Erythroblast (primary cell): ENCODE results near the gene MAPK10.

Experiments
- GATA1 ChIP-seq: IDR thresholded peaks from 2 replicates; pipeline ENCODE4 v1.6.1; 2011; ENCODE audit warnings: low read depth, mild to moderate bottlenecking, control low read depth, low read length, moderate library complexity
- POLR2A ChIP-seq: IDR thresholded peaks from 2 replicates; pipeline ENCODE4 v1.6.1; 2011; ENCODE audit warnings: mild to moderate bottlenecking, low read length

DNA sequence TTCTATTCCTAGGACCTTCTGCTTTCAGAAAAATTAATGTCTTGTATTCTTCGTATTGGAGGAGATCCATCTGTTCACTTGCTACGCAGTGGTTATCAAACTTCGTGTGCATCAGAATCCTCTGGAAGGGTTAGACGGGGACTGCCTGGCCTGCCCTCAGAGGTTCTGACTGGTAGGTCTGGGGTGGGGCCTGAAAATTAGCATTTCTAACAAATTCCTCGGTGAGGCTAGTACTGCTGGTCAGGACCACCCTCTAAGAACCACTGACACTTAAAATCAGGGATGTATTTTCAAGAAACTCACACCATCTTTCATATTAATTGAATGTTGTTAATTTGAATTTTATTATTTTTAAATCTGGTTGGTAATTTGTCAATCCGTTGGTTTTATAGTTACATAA lies 63.0 kb downstream of the MAPK10 start:
- TF ChIP-seq POLR2A (no peak), GATA1 (no peak)
